Neuronal stem cell (in vitro differentiated cells): ENCODE data around the gene SLCO2A1.
A peak's percentile ranks its signal among the peaks of the same experiment; 100 is the strongest.

Experiments
- DNase-seq: peaks from one replicate; pipeline ENCODE4 v3.0.0-alpha.2; 2013; ENCODE audit warnings: low spot score
- H2AFZ ChIP-seq: one replicate; pipeline ENCODE4 v1.6.1; 2013; ENCODE audit warnings: mild to moderate bottlenecking, low read length, inconsistent platforms
- H2AK5ac ChIP-seq: 2 replicates; pipeline ENCODE4 v1.6.1; 2013; ENCODE audit warnings: low read depth, mild to moderate bottlenecking, inconsistent platforms, low read length, moderate library complexity, mixed read lengths
- H2BK120ac ChIP-seq: 2 replicates; pipeline ENCODE4 v1.6.1; 2013; ENCODE audit warnings: low read depth, mild to moderate bottlenecking, inconsistent platforms, low read length, moderate library complexity, mixed read lengths
- H2BK12ac ChIP-seq: one replicate; pipeline ENCODE4 v1.6.1; 2013; ENCODE audit warnings: low read length, inconsistent platforms
- H2BK15ac ChIP-seq: 2 replicates; pipeline ENCODE4 v1.6.1; 2013; ENCODE audit warnings: mild to moderate bottlenecking, low read length, inconsistent platforms, mixed read lengths
- H2BK5ac ChIP-seq: one replicate; pipeline ENCODE4 v1.6.1; 2013; ENCODE audit warnings: inconsistent platforms, mild to moderate bottlenecking, low read length, moderate library complexity
- H3K14ac ChIP-seq: one replicate; pipeline ENCODE4 v1.6.1; 2013; ENCODE audit warnings: low read length, inconsistent platforms
- H3K18ac ChIP-seq: 2 replicates; pipeline ENCODE4 v1.6.1; 2013; ENCODE audit warnings: low read length, inconsistent platforms
- H3K23ac ChIP-seq: 2 replicates; pipeline ENCODE4 v1.6.1; 2013; ENCODE audit warnings: low read depth, mild to moderate bottlenecking, mixed read lengths, low read length, inconsistent platforms; ENCODE audit not compliant: poor library complexity
- H3K27ac ChIP-seq: replicated peaks from 3 replicates; pipeline ENCODE4 v1.5.1; 2013; ENCODE audit warnings: low read length, inconsistent platforms
- H3K27me3 ChIP-seq, 3 experiments: 2 replicates each; pipeline ENCODE4 v1.6.1; 2013; ENCODE audit warnings: low read length in 3 of 3, mild to moderate bottlenecking in 2 of 3, inconsistent platforms in 1 of 3, low read depth in 1 of 3, mixed read lengths in 1 of 3, moderate library complexity in 1 of 3; ENCODE audit not compliant: control insufficient read depth in 3 of 3, insufficient read depth in 3 of 3
- H3K36me3 ChIP-seq, 2 donors: replicated peaks in 1 of 2; 2 replicates each; pipeline ENCODE4 v1.6.1; 2013; ENCODE audit warnings: low read length in 2 of 2; ENCODE audit not compliant: control insufficient read depth in 2 of 2, insufficient read depth in 2 of 2
- H3K4ac ChIP-seq: 2 replicates; pipeline ENCODE4 v1.6.1; 2013; ENCODE audit warnings: inconsistent platforms, mild to moderate bottlenecking, low read length, moderate library complexity
- H3K4me1 ChIP-seq, 2 donors: 1 replicate in 1 of 2; 2 replicates in 1 of 2; pipeline ENCODE4 v1.6.1; 2013; ENCODE audit warnings: low read length in 2 of 2, low read depth in 1 of 2; ENCODE audit not compliant: control insufficient read depth in 2 of 2, insufficient read depth in 1 of 2
- H3K4me2 ChIP-seq: one replicate; pipeline ENCODE4 v1.6.1; 2013; ENCODE audit warnings: mild to moderate bottlenecking, low read length, inconsistent platforms; ENCODE audit not compliant: insufficient read depth, poor library complexity, severe bottlenecking
- H3K4me3 ChIP-seq, 2 donors: 2 replicates each; pipeline ENCODE4 v1.5.1; 2013; ENCODE audit warnings: low read length in 2 of 2, mild to moderate bottlenecking in 2 of 2, inconsistent platforms in 1 of 2, moderate library complexity in 1 of 2
- H3K79me1 ChIP-seq: one replicate; pipeline ENCODE4 v1.6.1; 2013; ENCODE audit warnings: low read depth, mild to moderate bottlenecking, inconsistent platforms, low read length, moderate library complexity
- H3K9ac ChIP-seq: one replicate; pipeline ENCODE4 v1.6.1; 2013; ENCODE audit warnings: mild to moderate bottlenecking, low read depth, low read length, inconsistent platforms; ENCODE audit not compliant: poor library complexity
- H3K9me3 ChIP-seq, 2 donors: replicated peaks in 1 of 2; 2 replicates each; pipeline versions ENCODE3 to v1.6.1; 2013; ENCODE audit warnings: low read length in 2 of 2, mild to moderate bottlenecking in 2 of 2, inconsistent platforms in 1 of 2, low read depth in 1 of 2, mixed read lengths in 1 of 2, moderate library complexity in 1 of 2; ENCODE audit not compliant: control insufficient read depth in 2 of 2, insufficient read depth in 1 of 2
- H4K8ac ChIP-seq: one replicate; pipeline ENCODE4 v1.6.1; 2013; ENCODE audit warnings: low read depth, mild to moderate bottlenecking, inconsistent platforms, low read length, moderate library complexity
- H4K91ac ChIP-seq: one replicate; pipeline ENCODE4 v1.6.1; 2013; ENCODE audit warnings: low read length, low read depth, mild to moderate bottlenecking, inconsistent platforms; ENCODE audit not compliant: poor library complexity
- WGBS, 2 donors: extraction: QIAGEN DNeasy Blood & Tissue Kit; methylation state at CpG; one replicate each; pipeline ENCODE4 v1.1.7; 2013; ENCODE audit warnings: missing lambda C conversion rate in 2 of 2, mixed read lengths in 1 of 2; ENCODE audit not compliant: insufficient read length in 2 of 2, insufficient replicate concordance in 1 of 2; ENCODE audit errors: extremely low coverage in 2 of 2; 5-methylcytosine and 5-hydroxymethylcytosine counted together

SLCO2A1 gene

GRCh38 chr3:133934996-133935842, 94.5 kb downstream of the SLCO2A1 start:
- no peak overlapping the region for H2AK5ac ChIP-seq
- WGBS, 2 donors = no CpG with 5 or more reads among the region's 11 CpGs
- no peaks in the 10 kb centered on the region for H3K79me1 ChIP-seq
- no peak overlapping the region for H3K23ac ChIP-seq
- H2AFZ ChIP-seq = no peak overlapping the region
- no peak overlapping the region for H3K4me2 ChIP-seq
- H3K14ac ChIP-seq = no peak overlapping the region
- no peak overlapping the region for H3K4me3 ChIP-seq
- H4K91ac ChIP-seq = no peak overlapping the region
- no peak for DNase-seq
- H2BK15ac ChIP-seq = no peak overlapping the region
- H3K18ac ChIP-seq = peak overlapping the region; percentile 32
- no peak overlapping the region for H3K4ac ChIP-seq
- H2BK120ac ChIP-seq = no peak overlapping the region
- H3K9me3 ChIP-seq = no peaks in the 10 kb centered on the region
- peak overlapping the region; percentile 58 for H2BK5ac ChIP-seq
- peaks cover 0 to 24% (median 0%) of the 10 kb centered on the region in 3 experiments for H3K27me3 ChIP-seq
- no peaks in the 10 kb centered on the region for H3K36me3 ChIP-seq
- H3K9ac ChIP-seq = peak overlapping the region; percentile 57
- H2BK12ac ChIP-seq = no peak overlapping the region
- H4K8ac ChIP-seq = no peak overlapping the region
- H3K4me1 ChIP-seq = no peaks in the 10 kb centered on the region
- H3K27ac ChIP-seq = no peak overlapping the region

- Histone ChIP-seq H3K4me2 (no peak overlapping the region), H3K14ac (peak overlapping the region; percentile 17), H2BK12ac (no peak overlapping the region), H3K4me1 (no peaks in the 10 kb centered on the region), H3K27ac (no peak overlapping the region), H3K9me3 (no peaks in the 10 kb centered on the region), H3K23ac (no peak overlapping the region), H4K91ac (no peak overlapping the region), H3K79me1 (no peaks in the 10 kb centered on the region), H3K36me3 (no peaks in the 10 kb centered on the region), H2BK5ac (no peak overlapping the region), H3K27me3 (peaks cover 0 to 27% (median 0%) of the 10 kb centered on the region in 3 experiments), H4K8ac (no peak overlapping the region), H3K9ac (peak overlapping the region; percentile 36), H3K4ac (no peak overlapping the region), H2BK15ac (no peak overlapping the region), H3K4me3 (peak overlapping the region in 1 of 2 donors; percentile 45), H2AK5ac (no peak overlapping the region), H3K18ac (peak overlapping the region; percentile 20), H2AFZ (no peak overlapping the region), H2BK120ac (no peak overlapping the region)
- DNase-seq = no peak
- no CpG with 5 or more reads among the region's 10 CpGs for WGBS, 2 donors
These were observed 95.4 kb downstream of the SLCO2A1 start for GRCh38 chr3:133934073-133934970.

- Histone ChIP-seq H3K79me1 (no peaks in the 10 kb centered on the region), H2BK15ac (no peak overlapping the region), H3K4me1 (no peaks in the 10 kb centered on the region), H2BK120ac (no peak overlapping the region), H3K9ac (peak overlapping the region; percentile 5), H2AFZ (no peak overlapping the region), H3K18ac (no peak overlapping the region), H3K4me3 (no peak overlapping the region), H3K36me3 (no peaks in the 10 kb centered on the region), H3K4ac (no peak overlapping the region), H2BK5ac (no peak overlapping the region), H4K8ac (no peak overlapping the region), H4K91ac (no peak overlapping the region), H3K27ac (no peak overlapping the region), H3K9me3 (no peaks in the 10 kb centered on the region), H2AK5ac (no peak overlapping the region), H2BK12ac (no peak overlapping the region), H3K23ac (no peak overlapping the region), H3K4me2 (no peak overlapping the region), H3K14ac (no peak overlapping the region), H3K27me3 (peaks cover 0 to 28% (median 4%) of the 10 kb centered on the region in 3 experiments)
- no CpG with 5 or more reads among the region's 9 CpGs for WGBS, 2 donors
- no peak for DNase-seq
These were observed 96.4 kb downstream of the SLCO2A1 start for GRCh38 chr3:133933097-133934024.
